ENCODE results near the gene CYP2A6. TPM values are rescaled to one million over a fixed set of nuclear protein-coding genes. Genes with fewer than 3 reads are reported as not detected.

CYP2A6 gene
- total and polyA plus RNA-seq, 2 of the 4 experiments (the other 2 are of a cell fraction) = not detected

GRCh38 chr19:40798683-40799557 lies 51.3 kb downstream of the CYP2A6 start, which contains the start of gene EGLN2 (continued):
- TF ChIP-seq CTCF (conservative IDR thresholded peaks at IDR 0.05; ENCODE audit: low read depth, low read length) (no peak), RAD21 (IDR thresholded peaks at IDR 0.05; ENCODE audit: low read length) (no peak)

Measured in IMR-90 (cell line).